Endothelial cell of umbilical vein (primary cell): ENCODE data around the gene ADAP1. TPM values are rescaled to one million over a fixed set of nuclear protein-coding genes. Genes with fewer than 3 reads are reported as not detected.
A peak's percentile ranks its signal among the peaks of the same experiment; 100 is the strongest.
"Not testable (repeated sequence)": the region's sequence is repeated elsewhere in the genome, so short reads cannot be mapped to it uniquely, and the experiment has no call there.

Source experiments
- Bru-seq: library from RNA; stranded (reverse); fragments of 400-500 nt; gene quantifications from one replicate; lab custom pipeline; 2021; lab: Mats Ljungman, UMichigan
- BruChase-seq, 2 experiments: library from RNA; stranded (reverse); fragments of 400-500 nt; gene quantifications; one replicate each; lab custom pipeline; 2021; lab: Mats Ljungman, UMichigan
- BruUV-seq: library from RNA; stranded (reverse); fragments of 400-500 nt; replicated peaks from 2 replicates; lab custom pipeline; 2021; lab: Mats Ljungman, UMichigan
- CTCF ChIA-PET: fragments of 300-600, 350-600 bp; sonication (Branson Sonifier 250); formaldehyde crosslinking; loops from one replicate; lab custom pipeline; 2021; ENCODE audit warnings: antibody characterized with exemption, inconsistent platforms; lab: Charles Lee
- POLR2A ChIA-PET: fragments of 300-600, 350-600 bp; sonication (Branson Sonifier 250); formaldehyde crosslinking; loops from one replicate; lab custom pipeline; 2021; ENCODE audit warnings: antibody characterized with exemption, inconsistent platforms; lab: Charles Lee
- DNase-seq: peaks from one replicate; pipeline ENCODE4 v3.0.0-alpha.2; 2011; ENCODE audit warnings: low read depth, low spot score
- FAIRE-seq: peaks from 2 replicates; lab custom pipeline; 2011; peaks lifted over from hg19 to GRCh38; lab: Jason Lieb, UNC
- H2AFZ ChIP-seq: 2 replicates; pipeline ENCODE4 v1.6.0; 2012; ENCODE audit warnings: low read depth, low read length, control low read depth, inconsistent platforms
- H3K27ac ChIP-seq: 2 replicates; pipeline ENCODE4 v1.5.1; 2011; ENCODE audit warnings: low read depth, mild to moderate bottlenecking, control low read depth, low read length, moderate library complexity; ENCODE audit not compliant: insufficient read depth
- H3K27me3 ChIP-seq, 2 experiments: 2 replicates each; pipeline versions ENCODE4 v1.6.0 to v1.6.1; 2011; ENCODE audit warnings: low read length in 2 of 2, mixed read lengths in 1 of 2; ENCODE audit not compliant: control insufficient read depth in 2 of 2, insufficient read depth in 2 of 2
- H3K36me3 ChIP-seq, 2 experiments: 2 replicates in 1 of 2; 3 replicates in 1 of 2; pipeline ENCODE4 v1.5.1; 2011; ENCODE audit warnings: low read length in 2 of 2, mild to moderate bottlenecking in 1 of 2, moderate library complexity in 1 of 2; ENCODE audit not compliant: control insufficient read depth in 2 of 2, insufficient read depth in 2 of 2; ENCODE audit errors: extremely low read depth in 1 of 2
- H3K4me1 ChIP-seq: 3 replicates; pipeline ENCODE4 v1.5.1; 2011; ENCODE audit warnings: mild to moderate bottlenecking, low read length; ENCODE audit not compliant: control insufficient read depth, insufficient read depth; ENCODE audit errors: extremely low read depth
- H3K4me2 ChIP-seq: 2 replicates; pipeline ENCODE4 v1.6.1; 2011; ENCODE audit warnings: low read length, control low read depth, mixed read lengths; ENCODE audit not compliant: insufficient read depth
- H3K4me3 ChIP-seq, 3 experiments: fragments of 200-600 bp in 1 of 3; sonication (generic), shearing (Covaris generic) in 1 of 3; replicated peaks in 1 of 3; 2 replicates each; pipeline ENCODE4 v1.5.1; 2011 to 2016; ENCODE audit warnings: control low read depth in 3 of 3, low read length in 3 of 3, mild to moderate bottlenecking in 2 of 3, inconsistent platforms in 1 of 3, low read depth in 1 of 3, moderate library complexity in 1 of 3; ENCODE audit not compliant: insufficient read depth in 1 of 3
- H3K79me2 ChIP-seq: 2 replicates; pipeline ENCODE4 v1.6.0; 2012; ENCODE audit warnings: low read length, inconsistent platforms; ENCODE audit not compliant: control insufficient read depth, insufficient read depth
- H3K9ac ChIP-seq: replicated peaks from 2 replicates; pipeline ENCODE3; 2011; ENCODE audit warnings: low read length, control low read depth; ENCODE audit not compliant: insufficient read depth; ENCODE audit errors: extremely low read depth
- H3K9me1 ChIP-seq: replicated peaks from 3 replicates; pipeline ENCODE4 v1.6.0; 2011; ENCODE audit warnings: mild to moderate bottlenecking, low read length; ENCODE audit not compliant: control insufficient read depth, insufficient read depth; ENCODE audit errors: extremely low read depth
- H3K9me3 ChIP-seq: replicated peaks from 2 replicates; pipeline ENCODE4 v1.5.1; 2012; ENCODE audit warnings: low read length, inconsistent platforms; ENCODE audit not compliant: control insufficient read depth, insufficient read depth
- H4K20me1 ChIP-seq: replicated peaks from 2 replicates; pipeline ENCODE3; 2011; ENCODE audit warnings: mild to moderate bottlenecking, low read length; ENCODE audit not compliant: control insufficient read depth, insufficient read depth; ENCODE audit errors: extremely low read depth
- CTCF ChIP-seq, 2 donors: IDR thresholded peaks; 1 replicate in 1 of 2; 2 replicates in 1 of 2; pipeline ENCODE4 v1.5.1; 2011; ENCODE audit warnings: low read length in 2 of 2, mild to moderate bottlenecking in 2 of 2, moderate library complexity in 2 of 2, control low read depth in 1 of 2, inconsistent platforms in 1 of 2, low read depth in 1 of 2; ENCODE audit not compliant: insufficient read depth in 1 of 2; ENCODE audit errors: extremely low read depth in 1 of 2
- GATA2 ChIP-seq: IDR thresholded peaks from 2 replicates; pipeline ENCODE4 v1.7.0; 2011; ENCODE audit warnings: low read depth, mild to moderate bottlenecking, moderate library complexity, mixed read lengths, low read length; ENCODE audit not compliant: insufficient read length, insufficient read depth
- dilution Hi-C: fragments of 300-500 bp; cut with MboI; formaldehyde crosslinking; loops from one replicate; pipeline ENCODE4 v1.15.0; 2019; ENCODE audit warnings: low sequenced_read_pairs; ENCODE audit not compliant: extremely low pct_ligation_motif_present
- intact Hi-C: fragments of 100-400 bp; cut with micrococcal nuclease; formaldehyde crosslinking; loops from one replicate; pipeline ENCODE4 v1.10.0; 2022
- long read RNA-seq: library from polyadenylated mRNA; stranded (forward); transcript quantifications from one replicate; pipeline ENCODE4 v2.0.0, GENCODE V29; 2021
- polyA minus RNA-seq, 3 experiments: library from RNA; depleted of rRNA, polyadenylated mRNA; stranded (reverse); fragments of >200 nt; gene quantifications; 1 replicate in 1 of 3; 2 replicates in 2 of 3; pipeline ENCODE4 v1.2.3, GENCODE V29; 2011
- polyA plus RNA-seq, 4 experiments: library from polyadenylated mRNA; depleted of rRNA in 3 of 4; stranded (reverse) in 3 of 4; unstranded in 1 of 4; fragments of >200 nt; gene quantifications; 2 replicates each; pipeline versions ENCODE4 v1.2.1 to v1.2.3, GENCODE V29; 2011 to 2012; ENCODE audit warnings: missing spikeins in 1 of 4
- total RNA-seq: library from RNA; stranded (reverse); gene quantifications from 2 replicates; pipeline ENCODE4 v1.2.3, GENCODE V29; 2021

The ADAP1 gene, protein sequence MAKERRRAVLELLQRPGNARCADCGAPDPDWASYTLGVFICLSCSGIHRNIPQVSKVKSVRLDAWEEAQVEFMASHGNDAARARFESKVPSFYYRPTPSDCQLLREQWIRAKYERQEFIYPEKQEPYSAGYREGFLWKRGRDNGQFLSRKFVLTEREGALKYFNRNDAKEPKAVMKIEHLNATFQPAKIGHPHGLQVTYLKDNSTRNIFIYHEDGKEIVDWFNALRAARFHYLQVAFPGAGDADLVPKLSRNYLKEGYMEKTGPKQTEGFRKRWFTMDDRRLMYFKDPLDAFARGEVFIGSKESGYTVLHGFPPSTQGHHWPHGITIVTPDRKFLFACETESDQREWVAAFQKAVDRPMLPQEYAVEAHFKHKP
- total RNA-seq (0.46 and 0.49 TPM in 2 replicates), polyA plus RNA-seq (0.58 and 0.76 TPM in 2 replicates), polyA minus RNA-seq (1.7 and 2.1 TPM in 2 replicates), Bru-seq, nascent RNA (percentile 6 among the genes with signal in this experiment), BruChase-seq, experiment 1, labeled RNA remaining after a 6-hour chase (percentile 30 among the genes with signal in this experiment), BruChase-seq, experiment 2, labeled RNA remaining after a 2-hour chase (percentile 14 among the genes with signal in this experiment)
- 0.37 and 0.44 TPM in 2 replicates for polyA plus RNA-seq (2011; cell fraction: cytosol; rRNA removed)
- 0.65 and 0.84 TPM in 2 replicates for polyA plus RNA-seq (2011; cell fraction: nucleus; rRNA removed)
- polyA plus RNA-seq (2012) = 0.66 and 1.1 TPM in 2 replicates
- 5.3 TPM for polyA minus RNA-seq (2011; cell fraction: cytosol; rRNA and poly(A)+ RNA removed)
- not detected in 2 replicates for polyA minus RNA-seq (2011; cell fraction: nucleus; rRNA and poly(A)+ RNA removed)
- long read RNA-seq, partial matches to known transcripts = 0 of 2 reads
- long read RNA-seq, other reads (novel, unspliced or antisense) = 0 of 2 reads

GRCh38 chr7:954330-955238, at the start of gene ADAP1:
Gene ADAP1 (minus strand): TSS chr7:954680. CDS start chr7:954477, 203 bp downstream.
- Histone ChIP-seq H4K20me1 (no peaks in the 10 kb centered on the region), H2AFZ (no peak within 1 kb of the TSS), H3K36me3 (no peaks in the 10 kb centered on the region), H3K9me1 (no peaks in the 10 kb centered on the region), H3K79me2 (no peaks in the 10 kb centered on the region), H3K4me3 (peak within 1 kb of the TSS in 1 of 3 experiments; percentile 30), H3K9me3 (no peaks in the 10 kb centered on the region), H3K27me3 (peaks cover 2 to 4% of the 10 kb centered on the region in 2 experiments), H3K27ac (no peak within 1 kb of the TSS), H3K4me2 (no peak within 1 kb of the TSS), H3K4me1 (no peaks in the 10 kb centered on the region), H3K9ac (no peak within 1 kb of the TSS)
- DNase-seq = no peak
- no TSS peak for BruUV-seq
- intact Hi-C loops (loop anchor here (1.0 to 2.0 kb wide), 2 partner anchors 46 to 168 kb away; no protein-coding TSS in a partner anchor), dilution Hi-C loops (no loop called here)
- no peak for FAIRE-seq
- POLR2A ChIA-PET = interaction anchor here (0.5 kb wide), 1 partner anchor 114 kb away, joined by 6 read pairs; no protein-coding TSS in a partner anchor
- CTCF ChIA-PET = interaction anchor here (1.0 to 1.3 kb wide), 4 partner anchors 45 to 168 kb away, joined by 3 to 5 read pairs (median 4); no protein-coding TSS in a partner anchor
- TF ChIP-seq CTCF (IDR thresholded peaks at IDR 0.05; ENCODE audit: extremely low read depth in 1 of 2, insufficient read depth in 1 of 2, low read depth in 1 of 2, low read length in 2 of 2) (peak in 1 of 2 donors; percentile 24), GATA2 (no peak)

GRCh38 chr7:1002445-1002844, 48.0 kb upstream of the ADAP1 start:
- DNase-seq, FAIRE-seq, H3K9ac ChIP-seq, H3K36me3 ChIP-seq, H3K4me2 ChIP-seq, H3K4me1 ChIP-seq, BruUV-seq, POLR2A ChIA-PET, H3K79me2 ChIP-seq, CTCF ChIA-PET, H2AFZ ChIP-seq, dilution Hi-C loops, H3K27me3 ChIP-seq, H3K27ac ChIP-seq, H3K4me3 ChIP-seq, intact Hi-C loops, H3K9me1 ChIP-seq, H4K20me1 ChIP-seq, H3K9me3 ChIP-seq: not testable (repeated sequence)

GRCh38 chr7:1002026-1002425, 47.5 kb upstream of the ADAP1 start:
- CTCF ChIA-PET, H3K27ac ChIP-seq, H2AFZ ChIP-seq, POLR2A ChIA-PET, H3K4me1 ChIP-seq, H4K20me1 ChIP-seq, dilution Hi-C loops, DNase-seq, H3K4me2 ChIP-seq, intact Hi-C loops, H3K36me3 ChIP-seq, H3K27me3 ChIP-seq, H3K9me3 ChIP-seq, H3K4me3 ChIP-seq, H3K79me2 ChIP-seq, H3K9ac ChIP-seq, FAIRE-seq, H3K9me1 ChIP-seq, BruUV-seq: not testable (repeated sequence)
